ENCODE data around the gene OCIAD2. TPM values are rescaled to one million over a fixed set of nuclear protein-coding genes. Genes with fewer than 3 reads are reported as not detected.

Gene OCIAD2
- total RNA-seq, 1 experiment from 2014 or later, result 64.0 TPM

GRCh38 chr4:48913346-48913745 lies 6.8 kb upstream of the OCIAD2 start:
- BruUV-seq (replicated peaks), result no TSS peak
- TF ChIP-seq YY1 (IDR thresholded peaks at IDR 0.05; ENCODE audit: extremely low read depth, insufficient replicate concordance, low read depth, low read length) (no peak), POLR2AphosphoS5 (IDR thresholded peaks at IDR 0.05; ENCODE audit: low read depth, low read length) (no peak), TCF7L2 (IDR thresholded peaks at IDR 0.05; ENCODE audit: borderline replicate concordance, extremely low read depth, insufficient read depth, insufficient read length) (no peak), MAX (IDR thresholded peaks at IDR 0.05) (no peak), ELF1 (IDR thresholded peaks at IDR 0.05; ENCODE audit: borderline replicate concordance, low read depth) (no peak), EZH2 (IDR thresholded peaks at IDR 0.05) (no peak), SRF (IDR thresholded peaks at IDR 0.05; ENCODE audit: low read depth) (no peak), RAD21 (IDR thresholded peaks at IDR 0.05; ENCODE audit: low read depth) (no peak), POLR2A (IDR thresholded peaks at IDR 0.05; ENCODE audit: borderline replicate concordance, extremely low read depth, insufficient read depth, insufficient read length) (no peak), ZBTB33 (IDR thresholded peaks at IDR 0.05; ENCODE audit: extremely low read depth, insufficient replicate concordance, low read length) (no peak), JUND (IDR thresholded peaks at IDR 0.05) (no peak), REST (IDR thresholded peaks at IDR 0.05; ENCODE audit: low read depth) (no peak), FOSL1 (IDR thresholded peaks at IDR 0.05; ENCODE audit: low read depth) (no peak), EZH2phosphoT487 (IDR thresholded peaks at IDR 0.05; ENCODE audit: borderline replicate concordance) (no peak), CBX3 (IDR thresholded peaks at IDR 0.05; ENCODE audit: low read depth) (no peak), ZFX (IDR thresholded peaks at IDR 0.05) (no peak), EGR1 (IDR thresholded peaks at IDR 0.05; ENCODE audit: low read depth) (no peak), ATF3 (IDR thresholded peaks at IDR 0.05) (no peak), CEBPB (IDR thresholded peaks at IDR 0.05; ENCODE audit: low read depth) (no peak)
- Histone ChIP-seq H3K36me3 (ENCODE audit: control insufficient read depth in 1 of 2, insufficient read depth in 2 of 2, low read length in 2 of 2) (no peaks in the 10 kb centered on the region), H3K4me1 (ENCODE audit: control insufficient read depth in 1 of 2, insufficient read depth in 2 of 2, low read length in 2 of 2) (peaks cover 8 to 31% of the 10 kb centered on the region in 2 experiments), H3K9me2 (ENCODE audit: insufficient read depth) (no peaks in the 10 kb centered on the region), H3K79me2 (ENCODE audit: insufficient read depth, low read length) (no peaks in the 10 kb centered on the region), H3K27ac (ENCODE audit: low read depth, low read length) (no peak overlapping the region), H4K20me1 (ENCODE audit: insufficient read depth) (no peaks in the 10 kb centered on the region), H3K4me3 (replicated peaks in 1 of 2; ENCODE audit: low read depth in 1 of 2, low read length in 2 of 2) (no peak overlapping the region), H3K27me3 (ENCODE audit: insufficient read depth, low read length) (no peaks in the 10 kb centered on the region), H2AFZ (ENCODE audit: low read depth, low read length, poor library complexity, severe bottlenecking) (no peak overlapping the region), H3K4me2 (ENCODE audit: low read length) (no peak overlapping the region), H3K9me3 (ENCODE audit: control insufficient read depth in 1 of 2, insufficient read depth in 1 of 2, low read depth in 1 of 2, low read length in 2 of 2) (no peaks in the 10 kb centered on the region), H3K9ac (ENCODE audit: low read length) (no peak overlapping the region)
- ChIA-PET CTCF (interaction anchor here (1.5 to 2.0 kb wide), 2 partner anchors 30 to 31 kb away, joined by 3 to 7 read pairs; no protein-coding TSS in a partner anchor), RAD21 (ENCODE audit: low non-redundant PET in 1 of 2, low total read pairs in 2 of 2, uncharacterized antibody in 2 of 2, unreplicated experiment in 2 of 2) (no interaction called here), POLR2A (no interaction called here)
- ATAC-seq (no peak), DNase-seq (ENCODE audit: low read depth, low spot score) (no peak)
- intact Hi-C loops (cut with micrococcal nuclease), result no loop called here
